Liver (tissue), 3 donors: ENCODE measurements around the gene UNC79.

Experiments
- CTCF ChIP-seq: fragments of 150-350 bp; IDR thresholded peaks from 2 replicates; pipeline ENCODE4 v1.5.1; 2017; ENCODE audit warnings: improper control_type of control experiment, low read depth, low read length; ENCODE audit not compliant: missing input control
- EGR1 ChIP-seq, 2 donors: IDR thresholded peaks; 2 replicates each; pipeline ENCODE4 v1.6.1; 2016 to 2018; ENCODE audit warnings: antibody characterized with exemption in 2 of 2, low read depth in 2 of 2
- FOXA1 ChIP-seq: IDR thresholded peaks from 2 replicates; pipeline ENCODE4 v1.6.1; 2016; ENCODE audit warnings: antibody characterized with exemption
- GABPA ChIP-seq, 2 donors: IDR thresholded peaks in 1 of 2; conservative IDR thresholded peaks in 1 of 2; 2 replicates each; pipeline ENCODE4 v1.6.1; 2016; ENCODE audit warnings: antibody characterized with exemption in 2 of 2, mild to moderate bottlenecking in 1 of 2, moderate library complexity in 1 of 2
- JUND ChIP-seq, 2 donors: IDR thresholded peaks; 2 replicates each; pipeline ENCODE4 v1.6.1; 2016; ENCODE audit warnings: antibody characterized with exemption in 2 of 2
- RAD21 ChIP-seq, 2 donors: IDR thresholded peaks; 2 replicates each; pipeline ENCODE4 v1.6.1; 2016; ENCODE audit warnings: antibody characterized with exemption in 2 of 2, mild to moderate bottlenecking in 2 of 2
- REST ChIP-seq: IDR thresholded peaks from 2 replicates; pipeline ENCODE4 v1.6.1; 2016; ENCODE audit warnings: antibody characterized with exemption, mild to moderate bottlenecking
- RXRA ChIP-seq, 2 donors: IDR thresholded peaks; 2 replicates each; pipeline ENCODE4 v1.6.1; 2017 to 2018; ENCODE audit warnings: antibody characterized with exemption in 2 of 2, mild to moderate bottlenecking in 1 of 2
- SP1 ChIP-seq: IDR thresholded peaks from 2 replicates; pipeline ENCODE4 v1.6.1; 2018; ENCODE audit warnings: antibody characterized with exemption, mild to moderate bottlenecking
- TAF1 ChIP-seq: conservative IDR thresholded peaks from 2 replicates; pipeline ENCODE4 v1.6.1; 2016; ENCODE audit warnings: antibody characterized with exemption, mild to moderate bottlenecking
- YY1 ChIP-seq: IDR thresholded peaks from 2 replicates; pipeline ENCODE4 v1.6.1; 2016; ENCODE audit warnings: antibody characterized with exemption, mild to moderate bottlenecking
- TF ChIP-seq, protein P1 (sequence below): IDR thresholded peaks from 2 replicates; pipeline ENCODE4 v1.6.1; 2016; ENCODE audit warnings: antibody characterized with exemption
- TF ChIP-seq, protein P2 (sequence below): IDR thresholded peaks from 2 replicates; pipeline ENCODE4 v1.6.1; 2016; ENCODE audit warnings: antibody characterized with exemption
- donor health status: healthy.
- donor health status: healthy.

GRCh38 chr14:93685121-93685895 is 254.6 kb downstream of the UNC79 start:
- TF ChIP-seq CTCF (no peak), YY1 (no peak), GABPA (IDR thresholded peaks at IDR 0.05 in 1 of 2, conservative IDR thresholded peaks at IDR 0.05 in 1 of 2) (no peak), JUND (IDR thresholded peaks at IDR 0.05) (no peak), REST (no peak), RXRA (IDR thresholded peaks at IDR 0.05) (no peak), SP1 (no peak), FOXA1 (no peak), EGR1 (IDR thresholded peaks at IDR 0.05; ENCODE audit: low read depth in 2 of 2) (no peak), TAF1 (no peak), RAD21 (IDR thresholded peaks at IDR 0.05) (no peak)
- TF ChIP-seq, protein P1, sequence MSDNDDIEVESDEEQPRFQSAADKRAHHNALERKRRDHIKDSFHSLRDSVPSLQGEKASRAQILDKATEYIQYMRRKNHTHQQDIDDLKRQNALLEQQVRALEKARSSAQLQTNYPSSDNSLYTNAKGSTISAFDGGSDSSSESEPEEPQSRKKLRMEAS: no peak
- TF ChIP-seq, protein P2, sequence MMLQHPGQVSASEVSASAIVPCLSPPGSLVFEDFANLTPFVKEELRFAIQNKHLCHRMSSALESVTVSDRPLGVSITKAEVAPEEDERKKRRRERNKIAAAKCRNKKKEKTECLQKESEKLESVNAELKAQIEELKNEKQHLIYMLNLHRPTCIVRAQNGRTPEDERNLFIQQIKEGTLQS: no peak
